Ramos (cell line): Measurements from ENCODE around the gene COMMD9.

Source experiments
- in situ Hi-C: fragments of 300-500 bp; cut with MboI; formaldehyde crosslinking; loops from one replicate; pipeline ENCODE4 v1.14.3; 2022; ENCODE audit warnings: low sequenced_read_pairs; ENCODE audit not compliant: unreplicated experiment

COMMD9 gene

GRCh38 chr11:36264011-36264972 is 24.9 kb downstream of the COMMD9 start:
- in situ Hi-C loops, result loop anchor here (10.0 kb wide), 1 partner anchor 649 kb away; the partner anchor contains the start of gene FJX1

- in situ Hi-C loops, result loop anchor here (10.0 kb wide), 1 partner anchor 646 kb away; the partner anchor contains the start of gene FJX1
Measured at GRCh38 chr11:36261094-36261493, 28.1 kb downstream of the COMMD9 start.

- in situ Hi-C loops, result no loop called here
Measured at GRCh38 chr11:36258730-36259360, 30.4 kb downstream of the COMMD9 start.

GRCh38 chr11:36257351-36257750 is 31.9 kb downstream of the COMMD9 start:
- in situ Hi-C loops, result no loop called here

- in situ Hi-C loops, result no loop called here
Measured at GRCh38 chr11:36254713-36255112, 34.5 kb downstream of the COMMD9 start.

- in situ Hi-C loops, result no loop called here
Measured at GRCh38 chr11:36253238-36253637, 36.0 kb downstream of the COMMD9 start.

- in situ Hi-C loops, result no loop called here
Measured at GRCh38 chr11:36251823-36252222, 37.4 kb downstream of the COMMD9 start.

- in situ Hi-C loops, result no loop called here
Measured at GRCh38 chr11:36249246-36249645, 40.0 kb downstream of the COMMD9 start.

GRCh38 chr11:36248436-36248835 is 40.8 kb downstream of the COMMD9 start:
- in situ Hi-C loops, result no loop called here

GRCh38 chr11:36247493-36247892 is 41.7 kb downstream of the COMMD9 start:
- in situ Hi-C loops, result no loop called here

- in situ Hi-C loops, result no loop called here
Measured at GRCh38 chr11:36243641-36244040, 45.6 kb downstream of the COMMD9 start.

GRCh38 chr11:36241497-36241896 is 47.7 kb downstream of the COMMD9 start:
- in situ Hi-C loops, result no loop called here

- in situ Hi-C loops, result no loop called here
Measured at GRCh38 chr11:36240801-36241200, 48.4 kb downstream of the COMMD9 start.

- in situ Hi-C loops, result no loop called here
Measured at GRCh38 chr11:36240173-36240572, 49.1 kb downstream of the COMMD9 start.

GRCh38 chr11:36239636-36240035 is 49.6 kb downstream of the COMMD9 start:
- in situ Hi-C loops, result no loop called here

GRCh38 chr11:36238881-36239280 is 50.3 kb downstream of the COMMD9 start:
- in situ Hi-C loops, result no loop called here

- in situ Hi-C loops, result no loop called here
Measured at GRCh38 chr11:36238036-36238631, 51.1 kb downstream of the COMMD9 start.

GRCh38 chr11:36237391-36237790 is 51.8 kb downstream of the COMMD9 start:
- in situ Hi-C loops, result no loop called here

- in situ Hi-C loops, result no loop called here
Measured at GRCh38 chr11:36235750-36236149, 53.5 kb downstream of the COMMD9 start.

- in situ Hi-C loops, result no loop called here
Measured at GRCh38 chr11:36234825-36235224, 54.4 kb downstream of the COMMD9 start.

- in situ Hi-C loops, result no loop called here
Measured at GRCh38 chr11:36233204-36233603, 56.0 kb downstream of the COMMD9 start.
